WTC11 (cell line): ENCODE data around the gene FNDC3A. TPM values are rescaled to one million over a fixed set of nuclear protein-coding genes. Genes with fewer than 3 reads are reported as not detected.

Experiments
- ATAC-seq: fragments of 200-7000 bp; cut with Tn5 transposase; 2 replicates; pipeline ENCODE4 v1.10.0; 2021; ENCODE audit warnings: mild to moderate bottlenecking, moderate library complexity
- CTCF ChIA-PET: fragments of 300-600 bp; sonication (Branson Sonifier 250); formaldehyde crosslinking; loops from one replicate; lab custom pipeline; 2021; ENCODE audit warnings: antibody characterized with exemption; lab: Charles Lee
- POLR2A ChIA-PET: fragments of 350-600 bp; sonication (Branson Sonifier 250); formaldehyde crosslinking; loops from one replicate; lab custom pipeline; 2021; ENCODE audit warnings: antibody characterized with exemption; lab: Charles Lee
- DNase-seq: peaks from one replicate; pipeline ENCODE4 v3.0.0; 2021; ENCODE audit warnings: low spot score
- H3K27ac Mint-ChIP-seq: 2 replicates; pipeline ENCODE4 v1.8.0; 2021; ENCODE audit warnings: mixed read lengths
- H3K27me3 Mint-ChIP-seq: 2 replicates; pipeline ENCODE4 v1.8.0; 2021; ENCODE audit warnings: low read depth, mild to moderate bottlenecking, moderate library complexity, mixed read lengths
- H3K36me3 Mint-ChIP-seq: 2 replicates; pipeline ENCODE4 v1.8.0; 2021; ENCODE audit warnings: mixed read lengths
- H3K4me1 Mint-ChIP-seq: 2 replicates; pipeline ENCODE4 v1.8.0; 2022; ENCODE audit warnings: mixed read lengths
- H3K4me3 Mint-ChIP-seq: 2 replicates; pipeline ENCODE4 v1.8.0; 2021; ENCODE audit warnings: mild to moderate bottlenecking, moderate library complexity, mixed read lengths
- H3K9me3 Mint-ChIP-seq: 2 replicates; pipeline ENCODE4 v1.8.0; 2021; ENCODE audit warnings: mixed read lengths
- ATF1 ChIP-seq: sonication (generic); formaldehyde crosslinking; IDR thresholded peaks from 2 replicates; pipeline ENCODE4 v1.8.1; 2023; ENCODE audit warnings: mild to moderate bottlenecking, moderate library complexity, missing genetic modification reagents
- ATF6 ChIP-seq: sonication (generic); formaldehyde crosslinking; IDR thresholded peaks from 2 replicates; pipeline ENCODE4 v1.8.1; 2023; ENCODE audit warnings: mild to moderate bottlenecking, missing genetic modification reagents
- CREB1 ChIP-seq: sonication (generic); formaldehyde crosslinking; IDR thresholded peaks from 2 replicates; pipeline ENCODE4 v1.8.0; 2023; ENCODE audit warnings: mild to moderate bottlenecking, missing genetic modification reagents
- CREM ChIP-seq: sonication (generic); formaldehyde crosslinking; IDR thresholded peaks from 2 replicates; pipeline ENCODE4 v1.8.1; 2022; ENCODE audit warnings: mild to moderate bottlenecking, missing genetic modification reagents, moderate library complexity
- E2F5 ChIP-seq: sonication (generic); formaldehyde crosslinking; IDR thresholded peaks from 2 replicates; pipeline ENCODE4 v1.8.1; 2022; ENCODE audit warnings: mild to moderate bottlenecking, moderate library complexity, missing genetic modification reagents
- ELF4 ChIP-seq: sonication (generic); formaldehyde crosslinking; IDR thresholded peaks from 2 replicates; pipeline ENCODE4 v1.8.1; 2022; ENCODE audit warnings: low read depth, mild to moderate bottlenecking, moderate library complexity, missing genetic modification reagents
- ESRRA ChIP-seq: sonication (generic); formaldehyde crosslinking; IDR thresholded peaks from 2 replicates; pipeline ENCODE4 v1.8.1; 2022; ENCODE audit warnings: mild to moderate bottlenecking, missing genetic modification reagents, borderline replicate concordance
- ETV6 ChIP-seq: sonication (generic); formaldehyde crosslinking; IDR thresholded peaks from 2 replicates; pipeline ENCODE4 v1.8.1; 2022; ENCODE audit warnings: mild to moderate bottlenecking, missing genetic modification reagents
- FOXJ3 ChIP-seq: sonication (generic); formaldehyde crosslinking; IDR thresholded peaks from 2 replicates; pipeline ENCODE4 v1.9.0; 2021; ENCODE audit warnings: missing genetic modification reagents, mild to moderate bottlenecking, borderline replicate concordance
- GABPB1 ChIP-seq: sonication (generic); formaldehyde crosslinking; IDR thresholded peaks from 2 replicates; pipeline ENCODE4 v1.8.1; 2023; ENCODE audit warnings: mild to moderate bottlenecking, missing genetic modification reagents
- HMGA2 ChIP-seq: fragments of 250-450 bp; sonication (Bioruptor Pico); IDR thresholded peaks from 2 replicates; pipeline ENCODE4 v1.4.0; 2021; ENCODE audit warnings: mild to moderate bottlenecking, moderate library complexity
- MYBL2 ChIP-seq: sonication (generic); formaldehyde crosslinking; IDR thresholded peaks from 2 replicates; pipeline ENCODE4 v1.8.1; 2023; ENCODE audit warnings: mild to moderate bottlenecking, moderate library complexity, missing genetic modification reagents
- NR3C1 ChIP-seq: sonication (generic); formaldehyde crosslinking; conservative IDR thresholded peaks from 2 replicates; pipeline ENCODE4 v1.8.1; 2023; ENCODE audit warnings: low read depth, mild to moderate bottlenecking, missing genetic modification reagents
- PRRX2 ChIP-seq: fragments of 250-450 bp; sonication (Bioruptor Pico); IDR thresholded peaks from 2 replicates; pipeline ENCODE4 v1.8.0; 2021; ENCODE audit warnings: mild to moderate bottlenecking
- TCF7 ChIP-seq: sonication (generic); formaldehyde crosslinking; IDR thresholded peaks from 2 replicates; pipeline ENCODE4 v1.8.0; 2022; ENCODE audit warnings: mild to moderate bottlenecking, low read depth, missing genetic modification reagents, moderate library complexity
- TEAD1 ChIP-seq: sonication (generic); formaldehyde crosslinking; IDR thresholded peaks from 2 replicates; pipeline ENCODE4 v1.8.0; 2022; ENCODE audit warnings: mild to moderate bottlenecking, missing genetic modification reagents
- ZNF263 ChIP-seq: sonication (generic); formaldehyde crosslinking; IDR thresholded peaks from 2 replicates; pipeline ENCODE4 v1.8.1; 2022; ENCODE audit warnings: low read depth, mild to moderate bottlenecking, moderate library complexity, missing genetic modification reagents
- ZNF396 ChIP-seq: fragments of 250-450 bp; sonication (Bioruptor Pico); IDR thresholded peaks from 2 replicates; pipeline ENCODE4 v1.8.0; 2021; ENCODE audit warnings: mild to moderate bottlenecking, moderate library complexity, borderline replicate concordance
- total RNA-seq: library from RNA; stranded (reverse); gene quantifications from 3 replicates; pipeline ENCODE4 v1.2.3, GENCODE V29; 2021
- TF ChIP-seq, protein P1 (sequence below): sonication (generic); formaldehyde crosslinking; IDR thresholded peaks from 2 replicates; pipeline ENCODE4 v1.8.0; 2022; ENCODE audit warnings: mild to moderate bottlenecking, missing genetic modification reagents
- TF ChIP-seq, protein P2 (sequence below): sonication (generic); formaldehyde crosslinking; IDR thresholded peaks from 2 replicates; pipeline ENCODE4 v1.8.0; 2022; ENCODE audit warnings: mild to moderate bottlenecking, missing genetic modification reagents
- TF ChIP-seq, protein P3 (sequence below): fragments of 250-450 bp; sonication (Bioruptor Pico); IDR thresholded peaks from 2 replicates; pipeline ENCODE4 v1.9.0; 2021; ENCODE audit warnings: mild to moderate bottlenecking
- TF ChIP-seq, protein P4 (sequence below): fragments of 250-450 bp; sonication (Bioruptor Pico); IDR thresholded peaks from 2 replicates; pipeline ENCODE4 v2.1.2; 2022; ENCODE audit warnings: mild to moderate bottlenecking, moderate library complexity
- TF ChIP-seq, protein P5 (sequence below): sonication (generic); formaldehyde crosslinking; IDR thresholded peaks from 2 replicates; pipeline ENCODE4 v1.8.1; 2022; ENCODE audit warnings: mild to moderate bottlenecking, missing genetic modification reagents, moderate library complexity, borderline replicate concordance

The FNDC3A gene
- total RNA-seq, 1 experiment from 2014 or later = 24.8 TPM

- TF ChIP-seq, protein P1, sequence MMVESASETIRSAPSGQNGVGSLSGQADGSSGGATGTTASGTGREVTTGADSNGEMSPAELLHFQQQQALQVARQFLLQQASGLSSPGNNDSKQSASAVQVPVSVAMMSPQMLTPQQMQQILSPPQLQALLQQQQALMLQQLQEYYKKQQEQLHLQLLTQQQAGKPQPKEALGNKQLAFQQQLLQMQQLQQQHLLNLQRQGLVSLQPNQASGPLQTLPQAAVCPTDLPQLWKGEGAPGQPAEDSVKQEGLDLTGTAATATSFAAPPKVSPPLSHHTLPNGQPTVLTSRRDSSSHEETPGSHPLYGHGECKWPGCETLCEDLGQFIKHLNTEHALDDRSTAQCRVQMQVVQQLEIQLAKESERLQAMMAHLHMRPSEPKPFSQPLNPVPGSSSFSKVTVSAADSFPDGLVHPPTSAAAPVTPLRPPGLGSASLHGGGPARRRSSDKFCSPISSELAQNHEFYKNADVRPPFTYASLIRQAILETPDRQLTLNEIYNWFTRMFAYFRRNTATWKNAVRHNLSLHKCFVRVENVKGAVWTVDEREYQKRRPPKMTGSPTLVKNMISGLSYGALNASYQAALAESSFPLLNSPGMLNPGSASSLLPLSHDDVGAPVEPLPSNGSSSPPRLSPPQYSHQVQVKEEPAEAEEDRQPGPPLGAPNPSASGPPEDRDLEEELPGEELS (CRISPR knock-in tag) = no peak
- TF ChIP-seq ATF1 (CRISPR knock-in tag) = no peak
- TF ChIP-seq, all 79 proteins: peak for 0
These were observed 53.9 kb downstream of the FNDC3A start (continued) for GRCh38 chr13:49029570-49029969.

GRCh38 chr13:49030213-49030612, 54.5 kb downstream of the FNDC3A start:
- Mint-ChIP-seq H3K27ac (no peak overlapping the region), H3K36me3 (peaks cover 6% of the 10 kb centered on the region; the same call in 1 of the 2 replicates), H3K4me1 (no peaks in the 10 kb centered on the region), H3K9me3 (0 out of 2 replicates have a peak, but pooled peaks cover 8% of the 10 kb centered on the region), H3K27me3 (no peaks in the 10 kb centered on the region), H3K4me3 (no peak overlapping the region)
- ChIA-PET POLR2A (no interaction called here), CTCF (no interaction called here)
- ATAC-seq (no peak), DNase-seq (no peak)
- TF ChIP-seq, protein P2, sequence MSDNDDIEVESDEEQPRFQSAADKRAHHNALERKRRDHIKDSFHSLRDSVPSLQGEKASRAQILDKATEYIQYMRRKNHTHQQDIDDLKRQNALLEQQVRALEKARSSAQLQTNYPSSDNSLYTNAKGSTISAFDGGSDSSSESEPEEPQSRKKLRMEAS (CRISPR knock-in tag) = no peak
- TF ChIP-seq ESRRA (no peak), MYBL2 (no peak), NR3C1 (CRISPR knock-in tag) (no peak), CREB1 (CRISPR knock-in tag) (no peak), ZNF396 (CRISPR knock-in tag) (no peak)

GRCh38 chr13:49040872-49041271, 65.2 kb downstream of the FNDC3A start:
- Mint-ChIP-seq H3K4me3 (no peak overlapping the region), H3K9me3 (no peaks in the 10 kb centered on the region), H3K27me3 (no peaks in the 10 kb centered on the region), H3K4me1 (no peaks in the 10 kb centered on the region), H3K27ac (no peak overlapping the region), H3K36me3 (no peaks in the 10 kb centered on the region)
- DNase-seq (no peak), ATAC-seq (no peak)
- TF ChIP-seq GABPB1 (no peak), ATF6 (CRISPR knock-in tag) (no peak), PRRX2 (CRISPR knock-in tag) (no peak), CREM (no peak), ELF4 (no peak), FOXJ3 (no peak)
- TF ChIP-seq, protein P3, sequence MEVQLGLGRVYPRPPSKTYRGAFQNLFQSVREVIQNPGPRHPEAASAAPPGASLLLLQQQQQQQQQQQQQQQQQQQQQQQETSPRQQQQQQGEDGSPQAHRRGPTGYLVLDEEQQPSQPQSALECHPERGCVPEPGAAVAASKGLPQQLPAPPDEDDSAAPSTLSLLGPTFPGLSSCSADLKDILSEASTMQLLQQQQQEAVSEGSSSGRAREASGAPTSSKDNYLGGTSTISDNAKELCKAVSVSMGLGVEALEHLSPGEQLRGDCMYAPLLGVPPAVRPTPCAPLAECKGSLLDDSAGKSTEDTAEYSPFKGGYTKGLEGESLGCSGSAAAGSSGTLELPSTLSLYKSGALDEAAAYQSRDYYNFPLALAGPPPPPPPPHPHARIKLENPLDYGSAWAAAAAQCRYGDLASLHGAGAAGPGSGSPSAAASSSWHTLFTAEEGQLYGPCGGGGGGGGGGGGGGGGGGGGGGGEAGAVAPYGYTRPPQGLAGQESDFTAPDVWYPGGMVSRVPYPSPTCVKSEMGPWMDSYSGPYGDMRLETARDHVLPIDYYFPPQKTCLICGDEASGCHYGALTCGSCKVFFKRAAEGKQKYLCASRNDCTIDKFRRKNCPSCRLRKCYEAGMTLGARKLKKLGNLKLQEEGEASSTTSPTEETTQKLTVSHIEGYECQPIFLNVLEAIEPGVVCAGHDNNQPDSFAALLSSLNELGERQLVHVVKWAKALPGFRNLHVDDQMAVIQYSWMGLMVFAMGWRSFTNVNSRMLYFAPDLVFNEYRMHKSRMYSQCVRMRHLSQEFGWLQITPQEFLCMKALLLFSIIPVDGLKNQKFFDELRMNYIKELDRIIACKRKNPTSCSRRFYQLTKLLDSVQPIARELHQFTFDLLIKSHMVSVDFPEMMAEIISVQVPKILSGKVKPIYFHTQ (CRISPR knock-in tag) = no peak
- ChIA-PET CTCF (no interaction called here), POLR2A (no interaction called here)

GRCh38 chr13:49042476-49042875, 66.8 kb downstream of the FNDC3A start:
- CTCF ChIA-PET = no interaction called here
- no peaks in the 10 kb centered on the region for H3K4me1 Mint-ChIP-seq
- DNase-seq = no peak
- H3K4me3 Mint-ChIP-seq = no peak overlapping the region
- POLR2A ChIA-PET = no interaction called here
- no peak for ATAC-seq
- no peak overlapping the region for H3K27ac Mint-ChIP-seq
- H3K27me3 Mint-ChIP-seq = no peaks in the 10 kb centered on the region
- H3K36me3 Mint-ChIP-seq = no peaks in the 10 kb centered on the region
- no peaks in the 10 kb centered on the region for H3K9me3 Mint-ChIP-seq
- TF ChIP-seq ZNF263 (no peak), TEAD1 (CRISPR knock-in tag) (no peak), HMGA2 (CRISPR knock-in tag) (no peak), TCF7 (no peak), E2F5 (CRISPR knock-in tag) (no peak), ETV6 (CRISPR knock-in tag) (no peak)
- TF ChIP-seq, protein P4, sequence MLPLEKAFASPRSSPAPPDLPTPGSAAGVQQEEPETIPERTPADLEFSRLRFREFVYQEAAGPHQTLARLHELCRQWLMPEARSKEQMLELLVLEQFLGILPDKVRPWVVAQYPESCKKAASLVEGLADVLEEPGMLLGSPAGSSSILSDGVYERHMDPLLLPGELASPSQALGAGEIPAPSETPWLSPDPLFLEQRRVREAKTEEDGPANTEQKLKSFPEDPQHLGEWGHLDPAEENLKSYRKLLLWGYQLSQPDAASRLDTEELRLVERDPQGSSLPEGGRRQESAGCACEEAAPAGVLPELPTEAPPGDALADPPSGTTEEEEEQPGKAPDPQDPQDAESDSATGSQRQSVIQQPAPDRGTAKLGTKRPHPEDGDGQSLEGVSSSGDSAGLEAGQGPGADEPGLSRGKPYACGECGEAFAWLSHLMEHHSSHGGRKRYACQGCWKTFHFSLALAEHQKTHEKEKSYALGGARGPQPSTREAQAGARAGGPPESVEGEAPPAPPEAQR (CRISPR knock-in tag) = no peak
- TF ChIP-seq, protein P5, sequence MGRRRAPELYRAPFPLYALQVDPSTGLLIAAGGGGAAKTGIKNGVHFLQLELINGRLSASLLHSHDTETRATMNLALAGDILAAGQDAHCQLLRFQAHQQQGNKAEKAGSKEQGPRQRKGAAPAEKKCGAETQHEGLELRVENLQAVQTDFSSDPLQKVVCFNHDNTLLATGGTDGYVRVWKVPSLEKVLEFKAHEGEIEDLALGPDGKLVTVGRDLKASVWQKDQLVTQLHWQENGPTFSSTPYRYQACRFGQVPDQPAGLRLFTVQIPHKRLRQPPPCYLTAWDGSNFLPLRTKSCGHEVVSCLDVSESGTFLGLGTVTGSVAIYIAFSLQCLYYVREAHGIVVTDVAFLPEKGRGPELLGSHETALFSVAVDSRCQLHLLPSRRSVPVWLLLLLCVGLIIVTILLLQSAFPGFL = no peak
